H1 (cell line): Measurements from ENCODE around the gene MINPP1. TPM values are rescaled to one million over a fixed set of nuclear protein-coding genes. Genes with fewer than 3 reads are reported as not detected.

Experiments used
- CTCF ChIA-PET: fragments of 300-600 bp; sonication (Branson Sonifier 250); formaldehyde crosslinking; loops from one replicate; lab custom pipeline; 2021; ENCODE audit not compliant: partially characterized antibody; lab: Charles Lee
- POLR2A ChIA-PET: fragments of 300-600 bp; sonication (Branson Sonifier 250); formaldehyde crosslinking; loops from one replicate; lab custom pipeline; 2021; ENCODE audit warnings: inconsistent platforms; ENCODE audit not compliant: partially characterized antibody; lab: Charles Lee
- DNase-seq, 2 experiments: peaks; one replicate each; pipeline versions ENCODE4 v3.0.0 to v3.0.0-alpha.2; 2010 to 2022; ENCODE audit warnings: low spot score in 2 of 2, low read depth in 1 of 2, mixed read lengths in 1 of 2
- FAIRE-seq: peaks from 2 replicates; lab custom pipeline; 2011; peaks lifted over from hg19 to GRCh38; lab: Jason Lieb, UNC
- H2AFZ ChIP-seq: 2 replicates; pipeline ENCODE4 v1.8.1; 2012; ENCODE audit warnings: low read length, inconsistent platforms
- H2AK5ac ChIP-seq: 2 replicates; pipeline ENCODE4 v1.6.1; 2013; ENCODE audit warnings: low read depth, low read length
- H2BK120ac ChIP-seq: replicated peaks from 2 replicates; pipeline ENCODE3; 2013; ENCODE audit warnings: low read depth, low read length, inconsistent platforms
- H2BK12ac ChIP-seq: 2 replicates; pipeline ENCODE4 v1.6.1; 2013; ENCODE audit warnings: low read depth, low read length
- H2BK15ac ChIP-seq: 2 replicates; pipeline ENCODE4 v1.6.1; 2013; ENCODE audit warnings: low read length
- H2BK20ac ChIP-seq: 2 replicates; pipeline ENCODE4 v1.6.1; 2013; ENCODE audit warnings: low read length
- H2BK5ac ChIP-seq: 2 replicates; pipeline ENCODE4 v1.6.1; 2013; ENCODE audit warnings: low read depth, low read length
- H3K14ac ChIP-seq: 2 replicates; pipeline ENCODE4 v1.6.1; 2013; ENCODE audit warnings: inconsistent platforms; ENCODE audit not compliant: insufficient read length
- H3K18ac ChIP-seq: 2 replicates; pipeline ENCODE4 v1.6.1; 2013; ENCODE audit warnings: low read length; ENCODE audit errors: extremely low read depth
- H3K23ac ChIP-seq: 2 replicates; pipeline ENCODE4 v1.6.1; 2013; ENCODE audit warnings: inconsistent platforms; ENCODE audit not compliant: insufficient read length
- H3K23me2 ChIP-seq: 2 replicates; pipeline ENCODE4 v1.6.1; 2013; ENCODE audit warnings: low read depth, low read length
- H3K27ac ChIP-seq: 2 replicates; pipeline ENCODE4 v1.6.1; 2011; ENCODE audit warnings: low read depth, low read length, inconsistent platforms
- H3K27me3 ChIP-seq, 4 experiments: replicated peaks in 1 of 4; 1 replicate in 1 of 4; 2 replicates in 3 of 4; pipeline versions ENCODE4 v1.6.1 to v1.8.1; 2011 to 2013; ENCODE audit warnings: low read length in 3 of 4, mild to moderate bottlenecking in 3 of 4, inconsistent platforms in 2 of 4, mixed read lengths in 2 of 4, moderate library complexity in 1 of 4; ENCODE audit not compliant: control insufficient read depth in 3 of 4, insufficient read depth in 3 of 4; ENCODE audit errors: extremely low read depth in 1 of 4
- H3K36me3 ChIP-seq, 4 experiments: 2 replicates each; pipeline versions ENCODE4 v1.6.1 to v1.8.1; 2011 to 2013; ENCODE audit warnings: mild to moderate bottlenecking in 4 of 4, low read length in 3 of 4, moderate library complexity in 2 of 4, control low read depth in 1 of 4, inconsistent platforms in 1 of 4; ENCODE audit not compliant: insufficient read depth in 4 of 4, control insufficient read depth in 2 of 4
- H3K4ac ChIP-seq: replicated peaks from 2 replicates; pipeline ENCODE3; 2013; ENCODE audit warnings: low read length, low read depth, mixed read lengths, inconsistent platforms; ENCODE audit not compliant: insufficient read length
- H3K4me1 ChIP-seq, 4 experiments: replicated peaks in 1 of 4; 1 replicate in 1 of 4; 2 replicates in 3 of 4; pipeline versions ENCODE4 v1.6.1 to v1.8.1; 2011 to 2013; ENCODE audit warnings: low read length in 3 of 4, inconsistent platforms in 2 of 4, mixed read lengths in 1 of 4; ENCODE audit not compliant: insufficient read depth in 4 of 4, control insufficient read depth in 3 of 4
- H3K4me2 ChIP-seq, 2 experiments: 2 replicates each; pipeline versions ENCODE4 v1.6.1 to v1.8.1; 2011 to 2013; ENCODE audit warnings: low read depth in 2 of 2, low read length in 2 of 2, control low read depth in 1 of 2, inconsistent platforms in 1 of 2, mild to moderate bottlenecking in 1 of 2; ENCODE audit not compliant: insufficient read depth in 1 of 2
- H3K4me3 ChIP-seq, 4 experiments: fragments of 200-600, 300-600 bp in 1 of 4; sonication (generic), shearing (Covaris generic), sonication (Bioruptor Twin) in 1 of 4; 2 replicates each; pipeline versions ENCODE4 v1.5.1 to v1.8.1; 2011 to 2016; ENCODE audit warnings: low read length in 4 of 4, low read depth in 3 of 4, control low read depth in 2 of 4, inconsistent platforms in 2 of 4, mild to moderate bottlenecking in 2 of 4, mixed read lengths in 1 of 4, moderate library complexity in 1 of 4; ENCODE audit not compliant: insufficient read depth in 2 of 4; ENCODE audit errors: extremely low read depth in 1 of 4
- H3K56ac ChIP-seq: replicated peaks from 2 replicates; pipeline ENCODE3; 2013; ENCODE audit warnings: low read depth, mild to moderate bottlenecking, mixed read lengths, low read length, inconsistent platforms; ENCODE audit not compliant: insufficient read length
- H3K79me1 ChIP-seq: 2 replicates; pipeline ENCODE4 v1.6.1; 2013; ENCODE audit warnings: low read depth, low read length, control low read depth
- H3K79me2 ChIP-seq, 2 experiments: 2 replicates each; pipeline versions ENCODE4 v1.6.1 to v1.8.1; 2012 to 2013; ENCODE audit warnings: low read length in 2 of 2, mild to moderate bottlenecking in 2 of 2, inconsistent platforms in 1 of 2; ENCODE audit not compliant: insufficient read depth in 2 of 2, control insufficient read depth in 1 of 2
- H3K9ac ChIP-seq, 4 experiments: replicated peaks in 1 of 4; 1 replicate in 1 of 4; 2 replicates in 3 of 4; pipeline versions ENCODE4 v1.6.1 to v1.8.1; 2011 to 2013; ENCODE audit warnings: low read depth in 3 of 4, low read length in 3 of 4, control low read depth in 2 of 4, mild to moderate bottlenecking in 2 of 4, moderate library complexity in 2 of 4, inconsistent platforms in 1 of 4; ENCODE audit errors: extremely low read depth in 1 of 4
- H3K9me3 ChIP-seq, 2 experiments: 2 replicates each; pipeline versions ENCODE4 v1.6.1 to v1.8.1; 2012 to 2013; ENCODE audit warnings: mild to moderate bottlenecking in 2 of 2, moderate library complexity in 2 of 2, control low read depth in 1 of 2, inconsistent platforms in 1 of 2, low read depth in 1 of 2, low read length in 1 of 2, mixed read lengths in 1 of 2; ENCODE audit not compliant: insufficient read depth in 2 of 2
- H4K20me1 ChIP-seq, 2 experiments: replicated peaks in 1 of 2; 2 replicates each; pipeline versions ENCODE3 to v1.8.1; 2011 to 2013; ENCODE audit warnings: inconsistent platforms in 2 of 2, low read length in 2 of 2, mild to moderate bottlenecking in 1 of 2; ENCODE audit not compliant: insufficient read depth in 2 of 2, control insufficient read depth in 1 of 2
- H4K5ac ChIP-seq: 2 replicates; pipeline ENCODE4 v1.6.1; 2013; ENCODE audit warnings: low read length, low read depth, mixed read lengths, inconsistent platforms; ENCODE audit not compliant: insufficient read length
- H4K8ac ChIP-seq: 2 replicates; pipeline ENCODE4 v1.8.0; 2013; ENCODE audit warnings: mild to moderate bottlenecking, moderate library complexity, low read length, inconsistent platforms; ENCODE audit not compliant: insufficient read depth; ENCODE audit errors: extremely low read depth
- H4K91ac ChIP-seq: replicated peaks from 2 replicates; pipeline ENCODE3; 2013; ENCODE audit warnings: low read length, mixed read lengths, inconsistent platforms; ENCODE audit not compliant: insufficient read length
- BCL11A ChIP-seq, 2 experiments: IDR thresholded peaks; one replicate each; pipeline ENCODE4 v1.6.1; 2011; ENCODE audit warnings: low read depth in 2 of 2, low read length in 2 of 2, mild to moderate bottlenecking in 2 of 2
- BRCA1 ChIP-seq: IDR thresholded peaks from 2 replicates; pipeline ENCODE4 v1.6.1; 2012; ENCODE audit warnings: low read depth, low read length, improper control_type of control experiment
- CBX8 ChIP-seq: fragments of 300-800, 300-1000 bp; sonication (generic); IDR thresholded peaks from 2 replicates; pipeline ENCODE4 v1.7.1; 2016; ENCODE audit warnings: low read depth, low read length, borderline replicate concordance
- CEBPB ChIP-seq: IDR thresholded peaks from 2 replicates; pipeline ENCODE4 v1.6.1; 2012; ENCODE audit warnings: low read depth, low read length
- JUND ChIP-seq: IDR thresholded peaks from 2 replicates; pipeline ENCODE4 v1.6.1; 2011; ENCODE audit warnings: mild to moderate bottlenecking, improper control_type of control experiment, low read length
- PHF8 ChIP-seq: fragments of 200-600 bp; sonication (generic); conservative IDR thresholded peaks from 2 replicates; pipeline ENCODE4 v1.7.1; 2012; ENCODE audit warnings: low read depth, mild to moderate bottlenecking, inconsistent platforms, low read length, moderate library complexity
- RAD21 ChIP-seq, 2 experiments: IDR thresholded peaks in 1 of 2; conservative IDR thresholded peaks in 1 of 2; 2 replicates each; pipeline ENCODE4 v1.6.1; 2011; ENCODE audit warnings: low read depth in 2 of 2, low read length in 2 of 2, improper control_type of control experiment in 1 of 2, inconsistent platforms in 1 of 2, mild to moderate bottlenecking in 1 of 2, moderate library complexity in 1 of 2
- RNF2 ChIP-seq: fragments of 200-900, 300-1000 bp; sonication (generic); IDR thresholded peaks from 2 replicates; pipeline ENCODE4 v1.7.1; 2016; ENCODE audit warnings: borderline replicate concordance, low read depth, mild to moderate bottlenecking, antibody characterized with exemption, low read length; ENCODE audit not compliant: poor library complexity, severe bottlenecking; ENCODE audit errors: missing control alignments
- RXRA ChIP-seq: IDR thresholded peaks from 2 replicates; pipeline ENCODE4 v1.6.1; 2011; ENCODE audit warnings: low read depth, mild to moderate bottlenecking, low read length, moderate library complexity; ENCODE audit not compliant: insufficient read depth
- SIRT6 ChIP-seq: IDR thresholded peaks from one replicate; pipeline ENCODE4 v1.7.1; 2012; ENCODE audit warnings: low read length, inconsistent platforms
- SIX5 ChIP-seq: IDR thresholded peaks from 2 replicates; pipeline ENCODE4 v1.6.1; 2011; ENCODE audit warnings: mild to moderate bottlenecking, low read depth, low read length
- SP2 ChIP-seq: IDR thresholded peaks from 2 replicates; pipeline ENCODE4 v1.6.1; 2012; ENCODE audit warnings: mild to moderate bottlenecking, low read length, inconsistent platforms
- SRF ChIP-seq: IDR thresholded peaks from 2 replicates; pipeline ENCODE4 v1.6.1; 2011; ENCODE audit warnings: mild to moderate bottlenecking, low read depth, low read length, moderate library complexity
- TAF7 ChIP-seq: optimal IDR thresholded peaks from 2 replicates; pipeline ENCODE3; 2011; ENCODE audit warnings: low read depth, mild to moderate bottlenecking, inconsistent platforms, low read length, moderate library complexity, borderline replicate concordance
- ZNF274 ChIP-seq: IDR thresholded peaks from 2 replicates; pipeline ENCODE4 v1.7.0; 2012; ENCODE audit warnings: low read length, borderline replicate concordance; ENCODE audit errors: extremely low read depth
- WGBS, 2 experiments: shearing (Covaris generic) in 1 of 2; methylation state at CpG; one replicate each; pipeline versions ENCODE4 v1.1.6 to v1.1.7; 2013 to 2015; ENCODE audit warnings: low lambda C conversion rate in 2 of 2, mixed read lengths in 2 of 2, inconsistent platforms in 1 of 2, low coverage in 1 of 2, missing lambda C conversion rate in 1 of 2; ENCODE audit not compliant: insufficient replicate concordance in 2 of 2, insufficient coverage in 1 of 2, insufficient read length in 1 of 2; ENCODE audit errors: extremely low coverage in 1 of 2, missing lambda C conversion rate in 1 of 2; 5-methylcytosine and 5-hydroxymethylcytosine counted together
- polyA plus RNA-seq, 7 experiments: library from polyadenylated mRNA; depleted of rRNA in 3 of 7; stranded (reverse) in 5 of 7; unstranded in 2 of 7; fragments of >200 nt in 5 of 7; fragments of 200-250 nt in 2 of 7; gene quantifications; 1 replicate in 5 of 7; 2 replicates in 1 of 7; 4 replicates in 1 of 7; pipeline versions ENCODE4 v1.2.1 to v1.2.3, GENCODE V29; 2011 to 2013; ENCODE audit warnings: missing spikeins in 2 of 7, mixed read lengths in 2 of 7
- total RNA-seq: library from RNA; stranded (reverse); fragmentation: NEBNext Ultra II Directional; extraction: Animal tissue kit (Norgen Biotek cat#: 25700); gene quantifications from 2 replicates; pipeline ENCODE4 v1.2.1, GENCODE V29; 2021

Gene MINPP1
- total and polyA plus RNA-seq, 2 of the 8 experiments (the other 6 are each of a cell fraction or from before 2014, with no cell fraction given): 13.6 to 27.2 TPM

DNA sequence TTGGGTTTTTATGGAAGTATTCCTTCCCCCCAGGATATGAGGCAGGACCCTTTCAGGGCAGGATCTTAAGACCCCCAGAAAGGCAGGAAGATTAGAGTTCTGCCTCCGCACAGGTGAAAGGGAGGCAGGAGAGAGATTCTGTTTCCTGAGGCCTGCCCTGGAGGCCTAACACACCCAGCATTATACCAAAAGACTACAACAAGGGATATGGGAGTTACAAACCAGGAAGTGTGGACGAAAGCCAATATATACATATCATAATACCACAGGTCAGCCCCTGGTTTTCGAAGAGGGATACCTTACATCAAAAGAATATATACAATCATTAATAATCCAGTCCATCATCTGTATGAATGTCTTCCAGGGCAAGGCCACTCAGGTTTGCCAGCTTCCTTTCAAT is 14.2 kb downstream of the MINPP1 start:
- Histone ChIP-seq H2BK20ac (no peak overlapping the region), H2BK15ac (no peak overlapping the region), H3K79me2 (no peaks in the 10 kb centered on the region), H3K27me3 (no peaks in the 10 kb centered on the region), H2BK12ac (no peak overlapping the region), H4K5ac (no peak overlapping the region), H3K27ac (no peak overlapping the region), H3K9me3 (no peaks in the 10 kb centered on the region; a peak in 1 of 4 replicates), H2BK5ac (no peak overlapping the region), H4K20me1 (no peaks in the 10 kb centered on the region), H2BK120ac (no peak overlapping the region), H3K4me3 (no peak overlapping the region), H4K8ac (no peak overlapping the region), H3K23ac (no peak overlapping the region), H3K4ac (no peak overlapping the region), H3K18ac (no peak overlapping the region), H3K23me2 (no peaks in the 10 kb centered on the region), H2AK5ac (no peak overlapping the region), H3K36me3 (peaks cover 5 to 72% (median 21%) of the 10 kb centered on the region in 4 experiments; a peak in 6 of 8 replicates), H3K56ac (no peak overlapping the region), H3K4me2 (no peak overlapping the region), H4K91ac (no peak overlapping the region), H3K4me1 (no peaks in the 10 kb centered on the region), H3K9ac (no peak overlapping the region), H3K79me1 (no peaks in the 10 kb centered on the region), H3K14ac (no peak overlapping the region), H2AFZ (no peak overlapping the region)
- DNase-seq (no peak), FAIRE-seq (no peak)
- WGBS, 2 experiments: 85% methylated on average over 3 of the region's 3 CpGs; no CpG with 5 or more reads in 1 of the 2 experiments
- ChIA-PET CTCF (interaction anchor here (1.1 kb wide), 2 partner anchors 174 to 216 kb away, joined by 3 to 4 read pairs; no protein-coding TSS in a partner anchor), POLR2A (no interaction called here)
- no peak for TF ChIP-seq SRF
- no peak for TF ChIP-seq TAF7
- TF ChIP-seq JUND: no peak
- TF ChIP-seq SP2: no peak
- TF ChIP-seq ZNF274: no peak
- no peak for TF ChIP-seq BCL11A (IDR thresholded peaks at IDR 0.05; ENCODE audit: low read depth in 2 of 2, low read length in 2 of 2)
- TF ChIP-seq PHF8: no peak
- TF ChIP-seq RNF2: no peak
- no peak for TF ChIP-seq CEBPB
- no peak for TF ChIP-seq SIX5
- no peak for TF ChIP-seq RXRA
- TF ChIP-seq BRCA1: no peak
- no peak for TF ChIP-seq CBX8
- no peak for TF ChIP-seq RAD21 (IDR thresholded peaks at IDR 0.05 in 1 of 2, conservative IDR thresholded peaks at IDR 0.05 in 1 of 2; ENCODE audit: low read depth in 2 of 2, low read length in 2 of 2)
- no peak for TF ChIP-seq SIRT6
